ENCODE measurements around the gene CARD9. TPM values are rescaled to one million over a fixed set of nuclear protein-coding genes. Genes with fewer than 3 reads are reported as not detected.

CARD9 gene
- total RNA-seq, 1 experiment from 2014 or later, result 1.7 TPM

- DNase-seq (ENCODE audit: low read depth, low spot score) (no peak), ATAC-seq (peak; percentile 11)
- no TSS peak for BruUV-seq (replicated peaks)
- intact Hi-C loops (cut with micrococcal nuclease; ENCODE audit: unreplicated experiment) (no loop called here), in situ Hi-C loops (cut with HindIII; ENCODE audit: low pct_unique_long_range_greater_than_20kb, low sequenced_read_pairs) (no loop called here)
- H3K4me1 ChIP-seq (ENCODE audit: control insufficient read depth, insufficient read depth, low read length), result no peaks in the 10 kb centered on the region; the same call in 1 of the 2 replicates
- ChIA-PET CTCF (no interaction called here), POLR2A (interaction anchor here (0.5 kb wide), 1 partner anchor 353 kb away, joined by 4 read pairs; no protein-coding TSS in a partner anchor)
- H3K4me3 ChIP-seq (ENCODE audit: low read depth in 2 of 2, low read length in 2 of 2), result peak overlapping the region; percentile 44 to 51
- TF ChIP-seq TCF7L2 (IDR thresholded peaks at IDR 0.05; ENCODE audit: low read depth, low read length) (no peak), REST (IDR thresholded peaks at IDR 0.05; ENCODE audit: insufficient read depth in 1 of 2, low read depth in 2 of 2, low read length in 1 of 2) (no peak), POLR2AphosphoS5 (IDR thresholded peaks at IDR 0.05; ENCODE audit: low read depth, low read length) (no peak), SIN3A (IDR thresholded peaks at IDR 0.05; ENCODE audit: borderline replicate concordance, insufficient read depth, low read depth, low read length) (no peak)
- TF ChIP-seq, protein P1, sequence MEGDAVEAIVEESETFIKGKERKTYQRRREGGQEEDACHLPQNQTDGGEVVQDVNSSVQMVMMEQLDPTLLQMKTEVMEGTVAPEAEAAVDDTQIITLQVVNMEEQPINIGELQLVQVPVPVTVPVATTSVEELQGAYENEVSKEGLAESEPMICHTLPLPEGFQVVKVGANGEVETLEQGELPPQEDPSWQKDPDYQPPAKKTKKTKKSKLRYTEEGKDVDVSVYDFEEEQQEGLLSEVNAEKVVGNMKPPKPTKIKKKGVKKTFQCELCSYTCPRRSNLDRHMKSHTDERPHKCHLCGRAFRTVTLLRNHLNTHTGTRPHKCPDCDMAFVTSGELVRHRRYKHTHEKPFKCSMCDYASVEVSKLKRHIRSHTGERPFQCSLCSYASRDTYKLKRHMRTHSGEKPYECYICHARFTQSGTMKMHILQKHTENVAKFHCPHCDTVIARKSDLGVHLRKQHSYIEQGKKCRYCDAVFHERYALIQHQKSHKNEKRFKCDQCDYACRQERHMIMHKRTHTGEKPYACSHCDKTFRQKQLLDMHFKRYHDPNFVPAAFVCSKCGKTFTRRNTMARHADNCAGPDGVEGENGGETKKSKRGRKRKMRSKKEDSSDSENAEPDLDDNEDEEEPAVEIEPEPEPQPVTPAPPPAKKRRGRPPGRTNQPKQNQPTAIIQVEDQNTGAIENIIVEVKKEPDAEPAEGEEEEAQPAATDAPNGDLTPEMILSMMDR (IDR thresholded peaks at IDR 0.05), result no peak
- H3K9me3 ChIP-seq (ENCODE audit: control insufficient read depth, insufficient read depth, low read depth, low read length), result no peaks in the 10 kb centered on the region
- H3K36me3 ChIP-seq (ENCODE audit: control insufficient read depth, insufficient read depth, low read length), result no peaks in the 10 kb centered on the region; the same call in 1 of the 2 replicates
- no peak overlapping the region for H3K27ac ChIP-seq (ENCODE audit: low read length)
- H3K27me3 ChIP-seq (ENCODE audit: control insufficient read depth, insufficient read depth, low read length), result no peaks in the 10 kb centered on the region
These were observed 45.4 kb downstream of the CARD9 start for GRCh38 chr9:136328011-136328621.

GRCh38 chr9:136327304-136327974 lies 46.0 kb downstream of the CARD9 start, which contains the start of gene GPSM1:
Gene GPSM1 (plus strand): TSS chr9:136327539. CDS start chr9:136327696, 157 bp downstream.
- POLR2A ChIA-PET, result interaction anchor here (0.5 kb wide), 1 partner anchor 354 kb away, joined by 4 read pairs; no protein-coding TSS in a partner anchor
- DNase-seq (ENCODE audit: low read depth, low spot score) (no peak), ATAC-seq (peak; percentile 40)
- CTCF ChIA-PET, result no interaction called here
- H3K4me1 ChIP-seq (ENCODE audit: control insufficient read depth, insufficient read depth, low read length), result no peaks in the 10 kb centered on the region; the same call in 1 of the 2 replicates
- intact Hi-C loops (cut with micrococcal nuclease; ENCODE audit: unreplicated experiment) (no loop called here), in situ Hi-C loops (cut with HindIII; ENCODE audit: low pct_unique_long_range_greater_than_20kb, low sequenced_read_pairs) (no loop called here)
- no peaks in the 10 kb centered on the region for H3K27me3 ChIP-seq (ENCODE audit: control insufficient read depth, insufficient read depth, low read length)
- BruUV-seq (replicated peaks), result no TSS peak
- no peaks in the 10 kb centered on the region for H3K9me3 ChIP-seq (ENCODE audit: control insufficient read depth, insufficient read depth, low read depth, low read length)
- H3K4me3 ChIP-seq (ENCODE audit: low read depth in 2 of 2, low read length in 2 of 2), result peak within 1 kb of the TSS; percentile 44 to 51
- no peak for TF ChIP-seq REST (IDR thresholded peaks at IDR 0.05; ENCODE audit: insufficient read depth in 1 of 2, low read depth in 2 of 2, low read length in 1 of 2)
- no peak for TF ChIP-seq SIN3A (IDR thresholded peaks at IDR 0.05; ENCODE audit: borderline replicate concordance, insufficient read depth, low read depth, low read length)
- TF ChIP-seq, protein P1 (IDR thresholded peaks at IDR 0.05), result no peak
- no peak for TF ChIP-seq TCF7L2 (IDR thresholded peaks at IDR 0.05; ENCODE audit: low read depth, low read length)
- no peak for TF ChIP-seq POLR2AphosphoS5 (IDR thresholded peaks at IDR 0.05; ENCODE audit: low read depth, low read length)
- H3K36me3 ChIP-seq (ENCODE audit: control insufficient read depth, insufficient read depth, low read length), result no peaks in the 10 kb centered on the region; the same call in 1 of the 2 replicates
- no peak within 1 kb of the TSS for H3K27ac ChIP-seq (ENCODE audit: low read length)
